Measurements from ENCODE around the gene LRTM1.

Gene LRTM1
- long read RNA-seq, donor 1: 0 reads
- long read RNA-seq, donor 2: 0 reads
- long read RNA-seq, donor 3: 0 reads
- long read RNA-seq, donor 4: 0 reads
- long read RNA-seq, donor 5: 0 reads
- long read RNA-seq, donor 6: 0 reads
- long read RNA-seq, donor 7, partial matches to known transcripts: 0 of 1 reads
- long read RNA-seq, donor 7, other reads (novel, unspliced or antisense): 0 of 1 reads
- long read RNA-seq, donor 8: 0 reads

DNA sequence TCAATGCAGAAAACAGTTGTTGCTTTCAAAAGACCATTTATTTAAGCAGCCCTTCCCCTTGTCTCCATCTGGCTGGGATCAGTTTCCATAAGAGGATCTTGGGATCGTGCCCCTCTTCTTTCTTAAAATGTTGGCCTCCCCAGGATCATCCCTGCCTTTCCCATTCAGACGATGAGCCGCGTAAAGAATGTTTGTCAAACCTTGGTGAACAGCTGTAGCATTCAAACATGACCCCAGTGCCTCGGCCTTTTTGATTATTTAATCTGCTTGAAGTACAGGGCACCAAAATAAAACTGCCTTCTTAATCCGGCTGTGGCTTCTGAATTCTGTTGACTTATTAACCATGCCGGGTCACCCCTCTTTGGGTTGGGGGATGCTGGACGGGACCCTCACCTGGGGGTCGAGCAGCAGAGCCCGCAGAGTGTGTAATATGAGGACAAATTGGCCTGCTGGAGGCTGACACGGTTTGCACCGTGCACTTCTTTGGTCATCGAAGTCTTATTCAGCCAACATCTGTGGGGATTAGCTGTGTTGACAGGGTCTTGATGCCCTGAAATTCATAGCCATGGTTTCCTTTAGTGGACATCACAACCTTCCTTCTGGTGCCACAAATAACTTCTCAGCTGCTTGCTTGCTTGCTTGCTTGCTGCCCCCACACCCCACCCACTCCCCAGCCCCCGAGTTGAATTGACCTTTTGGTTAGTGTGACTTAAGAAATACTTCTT is at the start of gene LRTM1:
TSS of gene LRTM1 (minus strand) at position 14 of the 725 bp plus-strand sequence. CDS start 148 bp downstream, outside the sequence.
- DNase-seq: no peak

DNA sequence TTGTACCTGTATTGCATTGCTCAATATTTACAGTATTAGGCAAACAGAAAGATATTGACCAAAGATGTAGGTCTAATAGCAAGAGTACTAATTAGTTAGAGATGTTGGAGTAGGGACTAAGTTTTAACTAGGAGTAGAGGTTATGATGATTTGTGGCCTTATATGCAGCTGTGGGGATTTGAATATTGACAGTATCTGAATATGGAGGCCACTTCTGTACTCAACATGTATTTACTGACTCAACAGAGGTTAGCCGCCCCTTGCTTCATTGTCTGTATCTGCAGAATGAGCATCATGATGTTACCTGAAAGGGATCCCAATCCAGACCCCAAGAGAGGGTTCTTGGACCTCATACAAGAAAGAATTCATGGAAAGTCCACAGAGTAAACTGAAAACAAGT is 49.6 kb upstream of the LRTM1 start:
- no peak for DNase-seq

DNA sequence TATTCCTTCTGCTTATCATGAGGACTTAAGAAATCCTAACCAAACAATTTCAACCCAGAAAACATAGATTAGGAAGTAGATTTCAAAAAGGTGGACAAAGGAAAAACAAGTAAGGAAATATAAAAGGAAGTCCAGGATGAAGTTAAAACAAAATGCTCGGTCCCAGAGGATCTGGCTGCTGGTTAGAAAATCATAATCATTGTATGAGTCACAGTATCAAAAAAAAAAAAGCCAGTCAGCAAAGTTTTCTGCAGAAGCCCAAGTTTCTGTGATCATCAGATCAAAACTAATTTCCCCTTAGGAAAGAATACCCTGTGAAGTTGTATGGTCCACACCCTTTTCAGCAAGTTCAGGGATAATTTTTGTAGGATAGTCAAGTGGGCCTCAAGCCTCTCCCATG is 43.0 kb upstream of the LRTM1 start:
- DNase-seq: no peak

DNA sequence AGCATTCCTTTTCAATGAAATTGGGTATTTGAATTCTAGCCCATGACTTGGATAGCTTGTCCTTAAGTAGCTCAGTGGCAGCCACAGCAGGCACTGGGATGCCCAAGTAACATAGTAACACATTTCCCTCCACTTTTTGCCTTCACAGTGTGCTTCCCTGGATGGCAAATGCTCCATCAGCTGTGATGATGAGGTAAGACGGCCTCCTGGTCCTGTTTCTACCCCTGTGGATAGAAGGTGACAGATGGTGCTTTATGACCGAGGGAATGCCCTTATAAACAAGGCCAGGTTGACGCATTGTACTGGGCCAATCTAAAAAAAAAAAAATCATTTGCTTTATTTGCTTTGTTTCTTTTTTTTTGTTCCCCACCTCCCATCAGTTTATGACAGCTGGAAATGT is 41.8 kb upstream of the LRTM1 start:
- no peak for DNase-seq

DNA sequence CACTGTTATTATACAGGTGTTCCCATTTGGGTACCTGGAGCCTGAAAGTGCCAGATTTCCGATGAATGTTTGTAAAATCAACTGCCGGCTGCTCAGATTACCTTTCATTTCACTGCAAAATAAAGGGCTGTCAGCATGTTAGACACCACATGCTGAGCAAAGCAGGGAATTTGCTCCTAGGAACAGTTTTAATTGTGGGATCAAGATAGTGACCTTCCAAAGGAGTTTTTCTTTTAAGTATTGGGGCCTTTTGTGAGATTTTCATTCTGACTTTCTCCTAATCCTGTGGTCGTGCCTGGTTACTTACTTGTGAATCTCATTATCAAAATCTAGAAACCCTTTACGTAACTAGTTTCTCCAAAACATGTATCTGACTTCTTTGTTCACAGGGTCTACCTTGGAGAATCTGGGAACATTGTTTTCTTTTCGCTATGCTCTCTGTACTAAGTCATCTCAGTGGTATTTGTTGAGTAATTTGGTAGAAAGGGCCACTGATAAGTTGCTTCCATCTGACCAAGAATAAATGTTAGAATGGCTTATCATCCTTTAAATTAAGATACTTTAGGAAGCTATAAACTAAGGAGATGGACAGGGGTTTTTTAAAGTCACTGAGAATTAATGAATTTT is 40.8 kb upstream of the LRTM1 start:
- no peak for DNase-seq

DNA sequence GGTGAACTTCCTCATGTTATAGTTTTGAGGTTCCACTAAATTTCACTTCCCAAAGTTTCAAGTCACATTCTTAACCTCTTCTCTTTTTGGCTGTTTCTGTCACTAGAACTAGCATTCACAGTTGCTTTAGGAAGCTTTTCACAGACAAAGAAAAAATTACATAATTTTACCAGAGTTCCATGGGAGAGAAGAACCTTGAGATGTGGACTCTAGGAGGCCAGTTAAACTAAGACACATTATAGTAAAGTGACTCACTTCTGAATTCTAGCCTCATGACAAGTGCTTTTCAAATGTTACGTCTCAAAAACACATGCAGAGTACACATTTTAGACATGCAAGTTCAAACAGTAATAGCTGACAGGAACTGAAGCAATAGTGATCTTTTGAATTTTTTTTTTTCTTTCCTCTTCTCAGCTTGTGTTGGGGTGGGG is 39.9 kb upstream of the LRTM1 start:
- no peak for DNase-seq

DNA sequence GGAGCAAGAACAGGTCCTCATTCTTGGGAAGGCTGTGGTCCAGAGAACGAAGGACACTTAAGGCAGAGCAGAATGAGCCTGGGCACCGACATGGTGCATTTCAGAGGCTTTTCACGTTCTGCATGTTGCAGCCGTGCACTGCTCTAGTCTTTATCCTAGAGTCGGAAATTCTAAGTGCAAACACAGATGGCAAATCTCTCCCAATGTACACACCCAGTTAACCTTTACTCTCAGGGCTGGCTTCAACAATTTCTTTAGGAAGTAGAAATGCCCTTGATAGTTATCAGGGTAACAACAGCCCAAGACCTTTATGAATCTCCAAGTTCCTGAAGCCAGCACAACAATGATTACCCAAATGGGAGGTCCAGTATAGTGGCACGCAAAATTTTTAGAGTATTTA is 39.1 kb upstream of the LRTM1 start:
- no peak for DNase-seq

DNA sequence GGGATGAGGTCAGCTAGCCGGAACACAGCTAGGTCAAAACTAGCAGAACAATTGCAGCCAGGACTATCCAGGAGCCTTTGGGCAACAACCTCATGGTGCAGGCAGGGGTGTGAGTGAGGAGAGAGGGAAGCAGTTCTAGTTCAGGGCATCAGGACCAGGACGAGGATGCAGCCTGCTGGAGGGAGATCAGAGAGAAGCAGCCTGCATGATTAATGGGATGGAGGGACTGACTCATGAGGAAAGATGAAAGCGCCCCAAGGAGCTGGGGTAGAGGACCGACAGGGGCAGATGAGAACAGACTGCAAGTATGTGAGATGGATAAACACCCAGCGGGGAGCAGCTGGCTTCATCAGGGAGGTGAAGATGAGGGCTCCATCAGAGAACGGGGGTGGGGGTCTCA is 37.9 kb upstream of the LRTM1 start:
- no peak for DNase-seq

DNA sequence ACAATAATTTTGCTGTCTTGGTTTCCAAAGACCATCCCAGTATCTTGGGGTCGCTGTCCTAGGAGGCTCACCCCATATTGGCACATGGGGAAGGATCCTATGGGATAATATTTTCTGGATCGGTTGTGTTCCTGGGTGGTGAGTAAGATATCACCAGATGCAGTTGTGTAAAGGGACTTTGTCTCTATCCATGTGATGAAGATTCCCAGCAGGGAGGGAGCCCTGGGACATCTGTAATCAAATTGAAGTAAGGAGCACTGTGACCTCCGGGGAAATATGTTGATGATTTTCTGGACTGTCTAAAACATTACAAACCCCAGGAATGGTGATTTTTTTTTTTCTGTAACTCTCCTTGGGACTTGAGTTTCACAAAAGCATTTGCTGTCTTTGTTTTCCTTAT is 36.2 kb upstream of the LRTM1 start:
- DNase-seq: no peak

DNA sequence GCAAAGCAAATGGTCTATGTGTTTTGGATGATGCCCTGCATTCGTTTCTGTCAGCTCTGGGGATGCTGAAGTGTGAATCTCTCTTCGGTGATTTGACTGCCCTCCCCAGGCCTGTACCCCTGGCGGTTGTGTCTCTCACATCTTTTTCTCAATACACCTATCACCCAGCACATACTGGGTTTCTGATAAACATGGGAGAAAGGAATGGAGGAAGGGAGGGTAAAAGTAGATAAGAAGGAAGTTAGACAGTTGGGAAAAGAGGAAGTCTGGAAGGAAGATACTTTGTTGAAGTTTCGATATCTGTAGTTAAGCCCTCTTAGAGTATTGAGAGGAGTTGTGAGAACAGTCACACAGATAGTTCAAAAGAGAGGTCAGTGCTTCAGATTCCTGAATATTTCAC is 35.8 kb upstream of the LRTM1 start:
- no peak for DNase-seq

DNA sequence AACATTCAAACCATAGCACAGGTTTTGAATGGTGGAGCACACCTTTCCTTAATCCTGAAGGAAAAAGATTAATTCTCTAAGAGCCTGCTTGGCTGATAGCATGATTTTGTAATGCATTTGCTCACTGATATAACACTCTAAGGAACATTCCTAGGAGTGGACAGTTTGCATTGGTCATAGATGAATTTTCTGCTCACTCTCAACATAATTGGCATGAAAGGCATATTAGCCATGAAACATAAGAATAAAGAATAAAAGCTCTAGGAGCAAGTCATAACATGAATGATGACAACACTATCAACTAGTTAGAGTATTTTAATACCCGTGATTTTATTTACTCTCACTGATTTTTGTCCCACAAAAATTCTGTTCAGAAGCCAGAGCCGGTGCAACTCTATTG is 34.3 kb upstream of the LRTM1 start:
- DNase-seq: no peak

DNA sequence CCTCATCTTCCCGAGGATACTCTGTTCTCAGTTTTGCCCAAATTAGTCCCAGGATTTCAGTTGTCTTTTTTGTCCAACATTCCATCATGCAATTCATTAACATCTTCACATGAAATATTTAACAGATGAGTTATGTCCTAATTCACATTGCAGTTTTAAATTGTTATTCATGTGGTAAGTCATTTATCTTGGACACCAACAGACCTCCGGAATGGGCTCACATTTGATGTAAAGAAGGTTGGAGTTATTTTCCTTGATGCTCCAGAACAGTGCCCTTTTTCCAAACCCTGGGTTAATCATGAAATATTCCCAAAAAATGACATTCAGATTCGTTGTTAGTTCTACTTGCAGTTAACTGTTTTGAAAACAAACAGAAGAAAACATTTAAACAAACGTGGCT is 32.8 kb upstream of the LRTM1 start:
- no peak for DNase-seq

DNA sequence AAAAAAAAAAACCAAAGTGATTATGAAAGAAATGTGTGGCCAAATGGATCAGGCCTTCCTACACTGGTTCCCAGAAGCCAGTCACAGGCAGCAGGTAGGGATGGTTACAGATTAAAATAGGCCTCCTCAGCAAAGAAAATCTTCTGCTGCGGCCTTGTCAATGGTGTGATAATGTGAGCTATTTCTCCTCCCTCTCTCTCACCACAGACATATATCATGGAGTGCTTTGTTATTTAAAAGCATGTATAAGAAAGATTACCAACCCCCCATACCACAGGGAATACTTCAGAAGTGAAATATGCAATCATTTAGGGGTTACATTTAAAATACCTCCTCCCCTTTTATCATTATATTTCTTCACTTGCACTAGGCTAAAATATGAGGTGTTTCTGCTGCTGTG is 32.2 kb upstream of the LRTM1 start:
- DNase-seq: no peak

DNA sequence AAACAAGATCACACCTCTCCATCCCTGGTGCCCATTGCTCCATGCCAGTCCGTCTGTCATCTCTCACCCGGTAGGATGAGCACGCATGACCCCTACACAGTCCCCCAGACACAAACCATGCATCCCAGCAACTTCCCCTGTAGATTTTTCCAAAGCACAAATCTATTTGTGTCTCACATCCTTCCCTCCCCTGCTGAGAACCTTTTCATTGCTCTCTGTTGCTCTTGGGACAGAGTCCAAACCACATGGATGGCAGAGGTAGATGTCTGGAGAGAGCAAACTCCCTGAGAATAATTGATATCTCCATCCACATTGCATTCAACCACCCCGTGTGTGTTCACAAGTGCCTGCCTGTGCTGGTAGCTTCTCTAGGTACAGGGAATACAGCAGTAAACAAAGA is 29.9 kb upstream of the LRTM1 start:
- DNase-seq: no peak

DNA sequence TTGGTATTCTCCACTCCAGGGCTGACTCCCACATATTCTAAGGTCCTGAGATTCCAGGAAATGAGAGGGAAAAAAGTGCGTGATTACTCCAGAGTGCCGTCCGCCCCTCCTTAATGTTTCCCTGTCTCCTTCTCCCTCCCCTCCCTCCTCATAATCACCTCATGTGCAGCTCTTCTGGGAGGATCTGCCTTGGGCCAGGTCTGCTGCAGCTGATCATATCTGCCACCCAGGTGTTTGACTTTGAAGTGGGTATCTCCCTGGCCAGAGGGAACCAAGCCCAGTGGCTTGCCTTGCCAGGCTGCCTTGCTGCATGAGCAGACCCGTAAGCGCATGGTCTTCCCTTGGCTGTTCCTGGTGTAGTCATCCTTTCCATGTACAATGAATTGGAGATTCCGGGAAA is 28.1 kb upstream of the LRTM1 start:
- DNase-seq: no peak

DNA sequence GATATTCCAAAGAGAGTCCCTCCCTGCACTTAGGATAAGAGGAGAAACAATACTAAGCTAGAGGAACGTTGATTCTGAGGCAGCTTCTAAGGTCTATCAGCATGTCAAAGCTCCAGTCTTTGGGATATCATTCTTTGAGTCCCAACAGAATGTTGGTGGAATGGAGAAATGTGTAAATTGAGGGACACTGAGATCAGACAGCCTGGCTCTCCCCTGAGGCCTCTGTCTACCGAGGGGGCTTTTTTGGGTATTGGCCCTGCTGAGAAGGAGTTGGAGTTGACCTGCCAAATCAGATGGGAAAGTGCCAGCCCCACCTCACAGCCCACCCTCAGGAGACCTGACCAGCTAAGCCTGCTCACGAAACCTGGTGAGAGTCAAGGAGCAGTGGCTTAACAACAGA is 27.6 kb upstream of the LRTM1 start:
- no peak for DNase-seq

DNA sequence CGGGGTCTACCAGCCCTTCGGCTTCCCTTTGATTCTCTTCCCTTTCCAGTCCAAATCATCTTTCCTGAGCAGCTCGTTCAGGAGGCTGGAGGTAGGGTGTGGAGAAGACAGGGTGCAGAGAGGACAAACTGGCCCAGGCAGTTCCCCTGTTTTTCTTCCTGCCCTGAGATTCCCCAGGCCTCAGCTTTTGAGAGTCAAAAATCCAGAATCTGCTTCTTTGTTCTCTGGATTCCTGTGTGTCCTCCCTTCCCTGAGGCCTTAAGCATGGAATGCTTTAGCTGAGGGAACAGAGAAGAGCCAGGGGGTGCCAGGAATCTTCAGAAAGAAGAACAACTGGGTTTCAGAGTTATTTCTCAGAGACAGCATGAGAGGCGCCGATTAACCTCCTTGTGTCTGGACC is 26.7 kb upstream of the LRTM1 start:
- no peak for DNase-seq

DNA sequence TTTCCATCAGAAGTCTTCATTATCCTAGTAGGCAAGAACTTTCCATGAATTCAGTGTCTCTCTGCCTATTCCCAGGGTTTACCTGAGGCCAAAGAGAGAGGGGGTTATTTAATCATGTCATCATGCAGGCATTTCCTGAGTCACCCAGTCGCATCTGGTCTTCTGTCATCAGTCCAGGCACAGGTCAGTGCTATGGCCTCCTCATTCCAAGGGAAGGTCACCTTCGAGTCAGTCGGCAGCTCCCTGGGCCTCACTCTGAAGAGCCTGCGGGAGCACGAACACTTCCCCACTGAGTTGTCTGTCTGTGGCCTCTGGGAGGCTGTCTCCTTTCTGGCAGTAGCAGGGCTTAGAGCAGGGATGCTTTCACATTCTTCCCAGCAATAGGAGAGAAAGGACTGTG is 26.2 kb upstream of the LRTM1 start:
- no peak for DNase-seq

DNA sequence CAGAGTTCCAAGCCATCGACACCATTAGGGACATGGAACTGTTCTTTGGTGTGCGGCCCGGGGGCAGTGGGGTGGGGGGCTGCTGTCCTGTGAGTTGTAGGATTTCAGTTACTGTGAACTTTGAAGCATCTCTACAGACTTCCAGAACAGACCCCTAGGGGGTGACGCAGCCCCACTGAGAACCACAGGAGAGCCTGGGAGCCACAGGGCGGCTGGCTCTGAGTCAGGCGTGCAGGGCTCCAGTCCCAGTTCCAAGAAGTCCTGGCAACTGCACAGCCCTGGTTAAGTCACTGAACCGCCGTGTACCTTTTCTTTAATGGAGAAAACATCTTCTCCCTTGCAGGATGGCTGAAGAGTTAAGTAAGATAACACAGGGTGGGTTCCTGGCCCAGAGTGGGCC is 23.5 kb upstream of the LRTM1 start:
- no peak for DNase-seq

DNA sequence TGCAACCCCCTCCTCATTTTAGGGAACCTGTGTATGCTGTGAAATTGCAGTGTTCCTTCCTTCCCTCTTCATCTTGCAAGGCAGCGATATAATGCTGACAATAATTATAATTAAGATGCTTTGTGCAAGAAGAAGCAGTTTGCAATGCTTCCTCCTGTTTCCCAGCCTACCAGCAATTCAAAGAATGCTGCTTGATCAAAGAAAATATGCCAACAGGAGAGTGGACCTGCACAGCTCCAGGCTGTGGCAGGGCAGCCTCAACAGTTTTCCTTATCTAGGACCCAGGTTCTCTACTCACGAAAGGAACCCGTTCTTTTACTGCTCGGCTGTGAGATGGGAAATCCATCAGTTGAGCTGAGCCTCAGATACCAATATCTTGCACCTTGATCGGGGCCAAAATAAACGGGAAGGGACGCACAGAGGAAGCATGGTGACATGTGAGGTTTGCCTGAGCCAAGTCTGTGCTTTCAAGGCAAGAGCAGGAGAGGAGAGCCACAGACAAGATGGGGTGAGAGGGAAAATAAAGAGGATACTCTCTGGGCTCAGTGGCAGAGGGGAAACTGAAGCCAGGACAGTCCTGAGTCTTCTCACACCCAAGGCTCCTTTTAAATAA is 22.6 kb upstream of the LRTM1 start:
- DNase-seq: no peak

DNA sequence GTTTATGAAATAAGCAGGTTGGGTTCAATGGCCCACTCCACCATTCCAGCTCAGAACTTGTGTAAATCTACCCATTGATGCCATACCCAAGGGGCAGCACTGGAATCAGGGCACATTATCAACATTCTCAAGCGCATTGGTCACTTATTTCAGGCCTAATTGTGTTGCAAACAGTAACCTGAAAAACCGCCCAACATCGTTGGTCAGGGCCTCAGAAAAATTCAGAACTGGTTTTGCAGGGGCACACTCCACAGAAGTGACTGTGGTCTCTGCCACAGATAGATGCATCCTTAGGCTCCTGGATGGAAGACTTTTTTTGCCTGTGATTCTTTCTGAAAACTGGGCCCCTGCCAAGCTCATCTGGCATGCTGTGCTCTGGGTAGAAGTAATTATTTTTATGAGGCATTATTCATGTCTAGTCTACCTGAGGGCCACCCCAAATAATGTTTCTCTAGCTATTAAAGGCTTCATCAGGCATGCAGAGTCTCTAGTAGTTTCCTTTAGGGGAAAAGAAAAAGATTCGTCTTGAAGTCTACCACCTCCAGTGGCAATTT is 21.7 kb upstream of the LRTM1 start:
- DNase-seq: no peak

DNA sequence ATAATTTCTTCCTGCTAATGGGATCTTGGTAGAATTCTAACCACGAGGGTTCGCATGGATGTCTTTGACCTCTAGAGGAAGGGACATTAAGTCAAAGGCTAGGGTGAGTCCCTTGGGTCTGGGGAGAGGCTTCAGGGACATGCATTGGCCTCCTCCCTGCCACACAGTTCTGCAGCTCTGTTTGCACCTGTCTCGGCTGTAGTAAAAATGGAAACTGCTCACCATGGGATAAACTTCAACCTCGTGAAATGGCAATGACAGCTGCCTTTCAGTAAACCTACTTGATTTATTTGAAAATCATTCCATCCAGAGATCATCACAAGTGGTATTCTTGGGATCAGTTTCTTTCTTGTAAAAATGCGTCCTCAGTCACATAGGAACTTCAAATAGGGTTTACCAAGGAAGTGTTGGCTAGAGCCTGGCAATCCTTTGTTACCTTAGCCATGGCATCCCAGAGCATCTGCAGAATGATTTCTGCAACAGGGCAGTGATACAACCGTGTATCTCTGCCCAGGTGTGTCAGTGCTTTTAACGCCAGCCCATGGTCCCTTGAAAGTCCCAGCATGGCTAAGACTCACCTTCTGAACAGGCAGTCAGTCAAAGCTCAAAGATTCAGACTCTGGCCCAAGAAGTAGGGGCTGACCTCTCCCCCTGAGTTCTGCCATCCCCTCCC is 14.0 kb upstream of the LRTM1 start:
- no peak for DNase-seq

DNA sequence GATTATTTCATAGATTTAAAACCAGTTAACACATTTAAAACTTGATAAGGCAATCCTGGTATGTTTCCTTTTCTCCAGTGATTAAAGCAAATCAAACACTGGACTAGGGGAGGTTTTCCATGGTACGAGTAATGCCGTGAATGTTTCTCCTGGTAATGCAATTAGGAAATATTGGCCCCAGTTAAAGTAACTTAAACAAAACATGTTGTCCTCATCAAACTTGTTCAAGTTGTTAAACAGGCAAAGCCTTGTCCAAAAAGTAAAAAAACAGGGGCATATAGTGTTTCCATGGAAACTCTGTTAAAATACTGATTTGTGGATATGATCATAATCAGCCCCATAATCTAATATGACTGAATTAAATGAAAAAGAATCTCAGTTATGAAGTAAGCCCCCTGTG is 13.1 kb upstream of the LRTM1 start:
- DNase-seq: no peak
